Liver (tissue), 9 donors: ENCODE data around the gene ARMC5. TPM values are rescaled to one million over a fixed set of nuclear protein-coding genes. Genes with fewer than 3 reads are reported as not detected.
"Not testable (repeated sequence)": the region's sequence is repeated elsewhere in the genome, so short reads cannot be mapped to it uniquely, and the experiment has no call there.

ENCODE experiments used
- DNase-seq: peaks from one replicate; pipeline ENCODE4 v3.0.0-alpha.2; 2017; ENCODE audit warnings: low spot score
- H3K27ac ChIP-seq, 2 donors: one replicate each; pipeline ENCODE4 v1.7.0; 2013; ENCODE audit warnings: inconsistent platforms in 2 of 2, low read length in 2 of 2, control low read depth in 1 of 2, low read depth in 1 of 2, mild to moderate bottlenecking in 1 of 2
- H3K27me3 ChIP-seq, 4 donors: one replicate each; pipeline versions ENCODE4 v1.6.1 to v1.7.0; 2013; ENCODE audit warnings: low read length in 3 of 4, inconsistent platforms in 1 of 4, mild to moderate bottlenecking in 1 of 4, moderate library complexity in 1 of 4; ENCODE audit not compliant: control insufficient read depth in 4 of 4, insufficient read depth in 4 of 4
- H3K36me3 ChIP-seq, 4 donors: one replicate each; pipeline versions ENCODE4 v1.6.1 to v1.7.0; 2013; ENCODE audit warnings: low read length in 3 of 4, mild to moderate bottlenecking in 3 of 4, low read depth in 1 of 4, moderate library complexity in 1 of 4; ENCODE audit not compliant: control insufficient read depth in 4 of 4, insufficient read depth in 3 of 4
- H3K4me1 ChIP-seq, 4 donors: one replicate each; pipeline versions ENCODE4 v1.6.1 to v1.7.0; 2013; ENCODE audit warnings: low read length in 3 of 4, mild to moderate bottlenecking in 3 of 4, moderate library complexity in 1 of 4; ENCODE audit not compliant: control insufficient read depth in 4 of 4, insufficient read depth in 4 of 4
- H3K4me3 ChIP-seq, 3 donors: one replicate each; pipeline versions ENCODE4 v1.6.1 to v1.7.0; 2013; ENCODE audit warnings: low read length in 3 of 3, control low read depth in 1 of 3, low read depth in 1 of 3, mild to moderate bottlenecking in 1 of 3
- H3K9ac ChIP-seq, 2 donors: one replicate each; pipeline ENCODE4 v1.7.0; 2013; ENCODE audit warnings: low read length in 2 of 2, mild to moderate bottlenecking in 2 of 2, moderate library complexity in 2 of 2, control low read depth in 1 of 2, low read depth in 1 of 2
- H3K9me3 ChIP-seq, 4 donors: one replicate each; pipeline versions ENCODE4 v1.6.1 to v1.7.0; 2013; ENCODE audit warnings: low read length in 3 of 4; ENCODE audit not compliant: control insufficient read depth in 4 of 4
- ATF3 ChIP-seq: IDR thresholded peaks from 2 replicates; pipeline ENCODE4 v1.6.1; 2016; ENCODE audit warnings: antibody characterized with exemption
- CTCF ChIP-seq: fragments of 150-350 bp; IDR thresholded peaks from 2 replicates; pipeline ENCODE4 v1.5.1; 2017; ENCODE audit warnings: improper control_type of control experiment, low read depth, low read length; ENCODE audit not compliant: missing input control
- EGR1 ChIP-seq, 2 donors: IDR thresholded peaks; 2 replicates each; pipeline ENCODE4 v1.6.1; 2016 to 2018; ENCODE audit warnings: antibody characterized with exemption in 2 of 2, low read depth in 2 of 2
- FOXA1 ChIP-seq: IDR thresholded peaks from 2 replicates; pipeline ENCODE4 v1.6.1; 2016; ENCODE audit warnings: antibody characterized with exemption
- FOXA2 ChIP-seq: IDR thresholded peaks from 2 replicates; pipeline ENCODE4 v1.6.1; 2016; ENCODE audit warnings: antibody characterized with exemption
- GABPA ChIP-seq, 2 donors: IDR thresholded peaks in 1 of 2; conservative IDR thresholded peaks in 1 of 2; 2 replicates each; pipeline ENCODE4 v1.6.1; 2016; ENCODE audit warnings: antibody characterized with exemption in 2 of 2, mild to moderate bottlenecking in 1 of 2, moderate library complexity in 1 of 2
- HNF4A ChIP-seq, 2 donors: conservative IDR thresholded peaks; 2 replicates each; pipeline ENCODE4 v1.6.1; 2016; ENCODE audit warnings: antibody characterized with exemption in 2 of 2, mild to moderate bottlenecking in 2 of 2
- HNF4G ChIP-seq: IDR thresholded peaks from 2 replicates; pipeline ENCODE4 v1.6.1; 2016; ENCODE audit warnings: antibody characterized with exemption
- JUND ChIP-seq, 2 donors: IDR thresholded peaks; 2 replicates each; pipeline ENCODE4 v1.6.1; 2016; ENCODE audit warnings: antibody characterized with exemption in 2 of 2
- MAX ChIP-seq: IDR thresholded peaks from 2 replicates; pipeline ENCODE4 v1.6.1; 2016; ENCODE audit warnings: antibody characterized with exemption
- NR2F2 ChIP-seq: IDR thresholded peaks from 2 replicates; pipeline ENCODE4 v1.6.1; 2016; ENCODE audit warnings: antibody characterized with exemption
- RAD21 ChIP-seq, 2 donors: IDR thresholded peaks; 2 replicates each; pipeline ENCODE4 v1.6.1; 2016; ENCODE audit warnings: antibody characterized with exemption in 2 of 2, mild to moderate bottlenecking in 2 of 2
- REST ChIP-seq: IDR thresholded peaks from 2 replicates; pipeline ENCODE4 v1.6.1; 2016; ENCODE audit warnings: antibody characterized with exemption, mild to moderate bottlenecking
- RXRA ChIP-seq, 2 donors: IDR thresholded peaks; 2 replicates each; pipeline ENCODE4 v1.6.1; 2017 to 2018; ENCODE audit warnings: antibody characterized with exemption in 2 of 2, mild to moderate bottlenecking in 1 of 2
- SP1 ChIP-seq: IDR thresholded peaks from 2 replicates; pipeline ENCODE4 v1.6.1; 2018; ENCODE audit warnings: antibody characterized with exemption, mild to moderate bottlenecking
- TAF1 ChIP-seq: conservative IDR thresholded peaks from 2 replicates; pipeline ENCODE4 v1.6.1; 2016; ENCODE audit warnings: antibody characterized with exemption, mild to moderate bottlenecking
- YY1 ChIP-seq: IDR thresholded peaks from 2 replicates; pipeline ENCODE4 v1.6.1; 2016; ENCODE audit warnings: antibody characterized with exemption, mild to moderate bottlenecking
- ZBTB33 ChIP-seq: IDR thresholded peaks from 2 replicates; pipeline ENCODE4 v1.6.1; 2016; ENCODE audit warnings: antibody characterized with exemption
- WGBS: extraction: QIAGEN DNeasy Blood & Tissue Kit; methylation state at CpG from one replicate; pipeline ENCODE4 v1.1.7; 2013; 5-methylcytosine and 5-hydroxymethylcytosine counted together
- polyA plus RNA-seq, 2 donors: library from polyadenylated mRNA; stranded (reverse) in 1 of 2; unstranded in 1 of 2; fragments of 200-250 nt in 1 of 2; fragments of >200 nt in 1 of 2; fragmentation: Nextera tagmentation in 1 of 2; extraction: Ambion mirVana in 1 of 2; gene quantifications; one replicate each; pipeline versions ENCODE4 v1.2.1 to v1.2.3, GENCODE V29; 2013 to 2015
- total RNA-seq, 2 donors: library from RNA; depleted of rRNA; stranded (reverse); fragments of >200 nt; gene quantifications; one replicate each; pipeline ENCODE4 v1.2.3, GENCODE V29; 2014
- donor health status: healthy.
- donor health status: healthy.
- donor health status: healthy.
- donor health status: healthy.
- donor health status: healthy.

The ARMC5 gene
- total and polyA plus RNA-seq, 4 donors = 5.4 to 13.3 (median 11.4) TPM

GRCh38 chr16:31484048-31484447 is 24.7 kb downstream of the ARMC5 start:
- H3K4me3 ChIP-seq, H3K9ac ChIP-seq, H3K9me3 ChIP-seq, DNase-seq, H3K36me3 ChIP-seq, H3K27ac ChIP-seq, H3K27me3 ChIP-seq: not testable (repeated sequence)
- peaks cover 3 to 17% (median 11%) of the 10 kb centered on the region in 4 donors for H3K4me1 ChIP-seq
- 95% methylated on average over 4 of the region's 4 CpGs for WGBS

- Histone ChIP-seq H3K27ac (no peak overlapping the region), H3K4me1 (peaks cover 3 to 17% (median 11%) of the 10 kb centered on the region in 4 donors), H3K36me3 (no peaks in the 10 kb centered on the region), H3K27me3 (no peaks in the 10 kb centered on the region), H3K9me3 (no peaks in the 10 kb centered on the region), H3K9ac (no peak overlapping the region), H3K4me3 (no peak overlapping the region)
- TF ChIP-seq ZBTB33 (no peak), RXRA (IDR thresholded peaks at IDR 0.05) (no peak), FOXA1 (no peak), SP1 (no peak), JUND (IDR thresholded peaks at IDR 0.05) (no peak), FOXA2 (no peak), GABPA (IDR thresholded peaks at IDR 0.05 in 1 of 2, conservative IDR thresholded peaks at IDR 0.05 in 1 of 2) (no peak), HNF4A (conservative IDR thresholded peaks at IDR 0.05) (no peak), HNF4G (no peak), EGR1 (IDR thresholded peaks at IDR 0.05; ENCODE audit: low read depth in 2 of 2) (no peak), RAD21 (IDR thresholded peaks at IDR 0.05) (no peak), TAF1 (no peak), NR2F2 (no peak), REST (no peak), MAX (no peak), YY1 (no peak), CTCF (no peak), ATF3 (no peak)
- 67% methylated on average over 14 of the region's 14 CpGs for WGBS
- DNase-seq = no peak
Observed at GRCh38 chr16:31484491-31485171, 25.3 kb downstream of the ARMC5 start.
